KMS-11 (cell line): Measurements from ENCODE around the gene GATA3.
"Not testable (repeated sequence)": the region's sequence is repeated elsewhere in the genome, so short reads cannot be mapped to it uniquely, and the experiment has no call there.

Experiments used
- H2AFZ ChIP-seq: fragments of 200-600 bp; sonication (generic); 2 replicates; pipeline ENCODE4 v1.6.1; 2016; ENCODE audit warnings: antibody characterized with exemption, mixed run types, low read depth
- H3K27ac ChIP-seq: fragments of 200-600 bp; sonication (generic); 2 replicates; pipeline ENCODE4 v1.6.1; 2016; ENCODE audit warnings: mild to moderate bottlenecking, mixed run types
- H3K27me3 ChIP-seq: fragments of 200-600 bp; sonication (generic); 2 replicates; pipeline ENCODE4 v1.6.1; 2017; ENCODE audit warnings: mild to moderate bottlenecking, low read depth, mixed run types, moderate library complexity; ENCODE audit not compliant: insufficient read depth
- H3K36me3 ChIP-seq: fragments of 200-600 bp; sonication (generic); 2 replicates; pipeline ENCODE4 v1.6.1; 2017; ENCODE audit warnings: mild to moderate bottlenecking, mixed run types; ENCODE audit not compliant: insufficient read depth
- H3K4me1 ChIP-seq: fragments of 200-600 bp; sonication (generic); 2 replicates; pipeline ENCODE4 v1.6.1; 2016; ENCODE audit warnings: mild to moderate bottlenecking, low read depth, mixed run types; ENCODE audit not compliant: poor library complexity, severe bottlenecking
- H3K4me2 ChIP-seq: fragments of 200-600 bp; sonication (generic); 2 replicates; pipeline ENCODE4 v1.7.0; 2016; ENCODE audit warnings: mild to moderate bottlenecking, mixed run types
- H3K4me3 ChIP-seq: fragments of 200-600 bp; sonication (generic); IDR thresholded peaks from 2 replicates; pipeline ENCODE4 v1.6.1; 2017; ENCODE audit warnings: low read depth, low read length, mixed read lengths; ENCODE audit not compliant: insufficient read depth
- H3K79me2 ChIP-seq: fragments of 200-600 bp; sonication (generic); 2 replicates; pipeline ENCODE4 v1.6.1; 2016; ENCODE audit warnings: low read depth, mixed run types; ENCODE audit not compliant: insufficient read depth
- H3K9ac ChIP-seq: fragments of 200-600 bp; sonication (generic); 2 replicates; pipeline ENCODE4 v1.6.1; 2016; ENCODE audit warnings: mild to moderate bottlenecking, mixed run types
- H4K20me1 ChIP-seq: fragments of 200-600 bp; sonication (generic); 2 replicates; pipeline ENCODE4 v1.6.1; 2016; ENCODE audit warnings: mild to moderate bottlenecking, mixed run types; ENCODE audit not compliant: insufficient read depth
- TF ChIP-seq, protein P1 (sequence below): fragments of 200-600 bp; sonication (generic); conservative IDR thresholded peaks from 2 replicates; pipeline ENCODE4 v1.6.1; 2017; ENCODE audit warnings: low read depth, mild to moderate bottlenecking, antibody characterized with exemption, low read length, moderate library complexity, mixed read lengths

The GATA3 gene

DNA sequence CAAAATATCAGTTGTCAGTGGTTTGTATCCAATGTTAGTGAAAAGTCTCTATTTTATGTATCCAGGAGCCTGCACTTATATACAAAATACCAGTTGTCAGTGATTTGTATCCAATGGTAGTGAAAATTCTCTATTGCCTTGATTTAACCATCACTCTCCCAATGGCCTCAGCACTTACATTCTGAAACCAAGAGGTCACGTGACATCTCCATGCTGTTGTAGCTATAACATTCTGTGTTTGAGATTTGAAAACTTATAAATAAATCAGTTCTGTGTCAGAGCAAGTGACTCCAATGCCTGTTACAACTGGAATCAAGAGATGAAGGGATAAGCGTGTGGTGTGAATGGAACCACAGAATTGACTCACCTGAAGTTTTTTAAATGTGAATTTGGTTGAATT is 30.6 kb upstream of the GATA3 start:
- no peak overlapping the region for H3K9ac ChIP-seq
- no peaks in the 10 kb centered on the region for H4K20me1 ChIP-seq
- TF ChIP-seq, protein P1, sequence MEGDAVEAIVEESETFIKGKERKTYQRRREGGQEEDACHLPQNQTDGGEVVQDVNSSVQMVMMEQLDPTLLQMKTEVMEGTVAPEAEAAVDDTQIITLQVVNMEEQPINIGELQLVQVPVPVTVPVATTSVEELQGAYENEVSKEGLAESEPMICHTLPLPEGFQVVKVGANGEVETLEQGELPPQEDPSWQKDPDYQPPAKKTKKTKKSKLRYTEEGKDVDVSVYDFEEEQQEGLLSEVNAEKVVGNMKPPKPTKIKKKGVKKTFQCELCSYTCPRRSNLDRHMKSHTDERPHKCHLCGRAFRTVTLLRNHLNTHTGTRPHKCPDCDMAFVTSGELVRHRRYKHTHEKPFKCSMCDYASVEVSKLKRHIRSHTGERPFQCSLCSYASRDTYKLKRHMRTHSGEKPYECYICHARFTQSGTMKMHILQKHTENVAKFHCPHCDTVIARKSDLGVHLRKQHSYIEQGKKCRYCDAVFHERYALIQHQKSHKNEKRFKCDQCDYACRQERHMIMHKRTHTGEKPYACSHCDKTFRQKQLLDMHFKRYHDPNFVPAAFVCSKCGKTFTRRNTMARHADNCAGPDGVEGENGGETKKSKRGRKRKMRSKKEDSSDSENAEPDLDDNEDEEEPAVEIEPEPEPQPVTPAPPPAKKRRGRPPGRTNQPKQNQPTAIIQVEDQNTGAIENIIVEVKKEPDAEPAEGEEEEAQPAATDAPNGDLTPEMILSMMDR = no peak
- no peaks in the 10 kb centered on the region for H3K79me2 ChIP-seq
- H3K4me3 ChIP-seq = no peak overlapping the region
- no peak overlapping the region for H3K4me2 ChIP-seq
- H3K27me3 ChIP-seq = no peaks in the 10 kb centered on the region
- H3K27ac ChIP-seq = no peak overlapping the region
- no peak overlapping the region for H2AFZ ChIP-seq
- H3K36me3 ChIP-seq = no peaks in the 10 kb centered on the region
- no peaks in the 10 kb centered on the region for H3K4me1 ChIP-seq

- H3K4me1 ChIP-seq = no peaks in the 10 kb centered on the region
- H3K4me3 ChIP-seq = no peak overlapping the region
- H3K27ac ChIP-seq = no peak overlapping the region
- no peaks in the 10 kb centered on the region for H3K36me3 ChIP-seq
- H3K9ac ChIP-seq = no peak overlapping the region
- TF ChIP-seq, protein P1 = no peak
- no peak overlapping the region for H2AFZ ChIP-seq
- no peak overlapping the region for H3K4me2 ChIP-seq
- H3K79me2 ChIP-seq = no peaks in the 10 kb centered on the region
- H4K20me1 ChIP-seq = no peaks in the 10 kb centered on the region
- H3K27me3 ChIP-seq = no peaks in the 10 kb centered on the region
Observed at GRCh38 chr10:8026349-8027259, 27.9 kb upstream of the GATA3 start.

DNA sequence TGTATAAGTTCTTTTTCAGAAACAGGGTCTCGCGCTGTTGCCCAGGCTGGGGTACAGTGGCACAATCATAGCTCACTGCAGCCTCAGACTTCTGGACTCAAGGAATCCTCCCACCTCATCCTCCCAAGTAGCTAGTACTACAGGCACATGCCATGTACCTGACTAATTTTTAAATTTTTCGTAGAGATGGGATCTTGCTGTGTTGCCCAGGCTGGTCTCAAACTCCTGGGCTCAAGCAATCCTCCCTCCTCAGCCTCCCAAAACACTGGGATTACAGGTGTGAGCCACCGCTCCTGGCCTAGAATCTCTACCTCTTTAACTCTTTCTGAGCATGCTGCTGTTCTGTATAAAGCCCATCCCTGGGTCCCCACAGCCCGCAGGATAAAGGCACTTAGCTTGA is 23.3 kb upstream of the GATA3 start:
- not testable (repeated sequence) for H3K27me3 ChIP-seq, H3K9ac ChIP-seq, H3K36me3 ChIP-seq, H3K4me2 ChIP-seq, H3K4me1 ChIP-seq, H3K4me3 ChIP-seq, H3K79me2 ChIP-seq, H3K27ac ChIP-seq, H2AFZ ChIP-seq, H4K20me1 ChIP-seq

GRCh38 chr10:8032558-8032957 is 21.9 kb upstream of the GATA3 start:
- Histone ChIP-seq H2AFZ (no peak overlapping the region), H3K27ac (no peak overlapping the region), H4K20me1 (no peaks in the 10 kb centered on the region), H3K36me3 (no peaks in the 10 kb centered on the region), H3K4me3 (no peak overlapping the region), H3K27me3 (no peaks in the 10 kb centered on the region), H3K79me2 (no peaks in the 10 kb centered on the region), H3K4me2 (no peak overlapping the region), H3K9ac (no peak overlapping the region), H3K4me1 (no peaks in the 10 kb centered on the region)
- TF ChIP-seq, protein P1 = no peak

DNA sequence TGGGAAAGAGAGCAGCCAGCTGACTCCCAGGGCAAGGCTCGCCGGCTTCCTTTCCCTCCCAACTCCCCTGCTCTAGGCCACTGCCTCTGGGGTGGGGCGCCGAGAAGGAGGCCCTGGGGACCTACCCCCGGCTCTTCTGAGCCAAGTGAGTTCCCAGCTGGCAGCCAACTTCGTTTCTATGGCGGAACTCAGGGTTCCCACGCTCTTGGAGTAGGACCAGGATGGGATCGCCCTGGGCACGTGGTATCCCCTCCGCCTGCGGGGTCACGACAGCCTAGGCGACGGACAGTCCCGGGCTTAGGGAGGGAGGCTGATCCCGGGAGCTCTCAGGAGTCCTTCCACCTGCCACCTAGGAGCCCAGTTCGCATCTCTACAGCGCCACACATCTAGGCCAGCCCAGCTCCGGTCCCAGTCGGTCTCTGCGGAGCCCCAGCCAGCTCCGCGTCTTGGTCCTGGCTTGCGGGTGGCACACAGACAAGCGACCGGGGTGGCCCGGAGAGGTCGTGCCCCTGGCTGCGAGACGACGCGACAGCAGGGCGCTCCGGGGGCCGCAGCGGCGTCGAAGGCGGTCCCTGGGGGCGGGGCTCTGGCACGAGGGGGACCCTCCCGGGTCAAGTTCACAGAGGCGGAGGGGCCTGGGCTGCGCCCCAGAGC is 20.5 kb upstream of the GATA3 start:
- no peaks in the 10 kb centered on the region for H3K79me2 ChIP-seq
- H3K9ac ChIP-seq = no peak overlapping the region
- no peaks in the 10 kb centered on the region for H3K4me1 ChIP-seq
- no peak overlapping the region for H3K4me2 ChIP-seq
- no peaks in the 10 kb centered on the region for H3K27me3 ChIP-seq
- no peaks in the 10 kb centered on the region for H3K36me3 ChIP-seq
- H3K27ac ChIP-seq = no peak overlapping the region
- TF ChIP-seq, protein P1 = no peak
- no peak overlapping the region for H3K4me3 ChIP-seq
- no peaks in the 10 kb centered on the region for H4K20me1 ChIP-seq
- no peak overlapping the region for H2AFZ ChIP-seq
